Cerebellar nuclear complex (tissue), 1 donor: Measurements from ENCODE around the gene RBM15.
A peak's percentile ranks its signal among the peaks of the same experiment; 100 is the strongest.

ENCODE experiments used
- DNase-seq, 2 experiments: peaks; one replicate each; lab custom pipeline; 2025; lab: John Stamatoyannopoulos, UW

Gene RBM15, protein sequence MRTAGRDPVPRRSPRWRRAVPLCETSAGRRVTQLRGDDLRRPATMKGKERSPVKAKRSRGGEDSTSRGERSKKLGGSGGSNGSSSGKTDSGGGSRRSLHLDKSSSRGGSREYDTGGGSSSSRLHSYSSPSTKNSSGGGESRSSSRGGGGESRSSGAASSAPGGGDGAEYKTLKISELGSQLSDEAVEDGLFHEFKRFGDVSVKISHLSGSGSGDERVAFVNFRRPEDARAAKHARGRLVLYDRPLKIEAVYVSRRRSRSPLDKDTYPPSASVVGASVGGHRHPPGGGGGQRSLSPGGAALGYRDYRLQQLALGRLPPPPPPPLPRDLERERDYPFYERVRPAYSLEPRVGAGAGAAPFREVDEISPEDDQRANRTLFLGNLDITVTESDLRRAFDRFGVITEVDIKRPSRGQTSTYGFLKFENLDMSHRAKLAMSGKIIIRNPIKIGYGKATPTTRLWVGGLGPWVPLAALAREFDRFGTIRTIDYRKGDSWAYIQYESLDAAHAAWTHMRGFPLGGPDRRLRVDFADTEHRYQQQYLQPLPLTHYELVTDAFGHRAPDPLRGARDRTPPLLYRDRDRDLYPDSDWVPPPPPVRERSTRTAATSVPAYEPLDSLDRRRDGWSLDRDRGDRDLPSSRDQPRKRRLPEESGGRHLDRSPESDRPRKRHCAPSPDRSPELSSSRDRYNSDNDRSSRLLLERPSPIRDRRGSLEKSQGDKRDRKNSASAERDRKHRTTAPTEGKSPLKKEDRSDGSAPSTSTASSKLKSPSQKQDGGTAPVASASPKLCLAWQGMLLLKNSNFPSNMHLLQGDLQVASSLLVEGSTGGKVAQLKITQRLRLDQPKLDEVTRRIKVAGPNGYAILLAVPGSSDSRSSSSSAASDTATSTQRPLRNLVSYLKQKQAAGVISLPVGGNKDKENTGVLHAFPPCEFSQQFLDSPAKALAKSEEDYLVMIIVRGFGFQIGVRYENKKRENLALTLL

DNA sequence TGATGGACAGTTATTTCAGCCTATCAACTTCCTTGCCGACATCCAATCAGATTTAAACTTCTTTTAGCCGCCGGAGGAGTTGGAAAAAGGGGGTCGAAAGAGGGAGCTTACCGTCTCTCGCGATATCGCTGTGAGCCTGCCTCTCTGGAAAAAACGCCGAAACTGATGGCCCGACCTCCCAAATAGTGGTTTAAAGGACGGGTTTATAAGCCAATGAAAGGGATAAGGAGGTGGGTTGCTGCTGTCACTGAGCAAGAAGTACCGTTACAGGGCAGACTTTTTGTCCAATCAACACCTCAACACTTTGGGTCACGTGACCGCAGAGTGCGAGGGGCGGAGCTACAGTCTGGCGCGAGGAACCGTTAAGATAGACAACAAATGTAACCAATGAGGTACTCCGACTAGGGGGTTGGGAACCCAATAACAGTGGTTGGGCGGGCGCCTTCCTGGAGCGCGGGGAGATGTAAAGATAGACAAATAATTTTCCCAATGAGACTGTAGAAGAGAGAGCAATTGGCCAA lies at the start of gene RBM15:
TSS of gene RBM15 (plus strand) at position 492 of the 521 bp plus-strand sequence. CDS start at position 521, 29 bp downstream.
- DNase-seq = peak; percentile 99 to 100

DNA sequence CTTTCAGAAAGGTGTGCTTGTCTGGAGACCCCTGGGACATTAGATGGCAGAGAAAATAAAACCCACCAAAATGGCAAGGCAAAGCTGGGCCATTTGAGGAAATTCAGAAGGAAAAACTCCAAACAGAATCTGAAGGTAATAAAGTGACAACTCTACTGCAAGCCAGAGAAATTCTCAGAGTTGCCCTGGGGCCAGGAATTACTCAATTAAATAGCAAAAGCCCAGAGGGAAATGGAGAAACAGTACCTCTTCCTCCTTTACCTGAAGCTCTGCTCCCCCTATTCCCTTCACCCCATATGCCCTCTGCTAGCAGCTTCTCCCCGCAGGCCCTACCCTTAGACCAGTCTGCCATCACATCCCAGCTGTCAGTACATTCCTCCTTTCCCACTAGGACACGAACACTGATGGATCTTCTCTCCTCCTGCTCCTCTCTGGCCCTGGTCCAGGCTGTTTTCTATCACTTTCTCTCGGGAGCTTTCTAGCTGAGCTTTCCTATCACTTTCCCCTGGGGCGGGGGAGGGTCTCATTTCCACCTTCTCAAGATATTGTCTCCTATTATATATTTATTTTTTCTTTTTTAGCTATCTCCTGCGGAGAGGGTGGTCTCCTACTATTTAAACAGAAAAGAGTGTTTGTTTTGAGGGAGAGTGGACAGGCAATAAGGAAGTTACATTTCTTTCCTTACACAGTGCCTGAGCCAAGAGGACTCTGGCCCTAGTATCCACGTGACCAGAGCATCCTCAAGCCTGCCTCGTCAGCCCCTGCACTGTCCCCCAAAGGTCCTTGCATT lies 47.7 kb upstream of the RBM15 start:
- no peak for DNase-seq

DNA sequence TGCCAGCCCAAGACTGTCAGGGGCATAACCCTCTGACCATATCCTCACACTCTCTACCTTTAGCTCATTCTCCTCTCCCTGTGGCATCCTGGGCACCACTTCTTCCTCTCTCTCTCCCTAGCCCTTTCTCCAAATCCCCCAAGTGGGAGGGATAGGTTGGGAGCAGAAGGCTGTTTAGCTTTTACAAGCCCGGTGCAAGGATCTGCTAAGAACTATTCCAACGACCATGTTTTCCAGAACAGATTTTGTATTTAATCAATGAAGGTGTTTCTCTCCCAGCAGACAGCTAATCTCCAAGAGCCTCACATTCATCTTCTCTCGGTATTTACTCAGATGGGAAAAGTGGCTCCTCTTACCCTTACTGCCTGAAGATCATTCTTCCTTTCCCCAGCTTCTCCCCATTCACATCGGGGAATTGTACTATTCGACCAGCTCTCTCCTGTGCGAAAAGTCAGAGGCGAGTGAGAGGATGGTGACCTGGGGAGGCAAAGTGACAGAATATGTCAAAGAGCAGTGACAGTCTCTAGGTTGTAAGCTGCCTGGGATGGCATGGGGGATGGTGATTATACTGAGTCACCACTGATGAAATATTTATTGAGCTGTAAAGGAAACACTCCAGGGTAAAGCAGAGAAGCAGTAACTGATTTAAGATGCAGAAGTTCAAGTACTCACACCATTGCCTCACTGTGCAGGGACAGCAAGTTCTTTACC lies 47.0 kb upstream of the RBM15 start:
- no peak for DNase-seq

DNA sequence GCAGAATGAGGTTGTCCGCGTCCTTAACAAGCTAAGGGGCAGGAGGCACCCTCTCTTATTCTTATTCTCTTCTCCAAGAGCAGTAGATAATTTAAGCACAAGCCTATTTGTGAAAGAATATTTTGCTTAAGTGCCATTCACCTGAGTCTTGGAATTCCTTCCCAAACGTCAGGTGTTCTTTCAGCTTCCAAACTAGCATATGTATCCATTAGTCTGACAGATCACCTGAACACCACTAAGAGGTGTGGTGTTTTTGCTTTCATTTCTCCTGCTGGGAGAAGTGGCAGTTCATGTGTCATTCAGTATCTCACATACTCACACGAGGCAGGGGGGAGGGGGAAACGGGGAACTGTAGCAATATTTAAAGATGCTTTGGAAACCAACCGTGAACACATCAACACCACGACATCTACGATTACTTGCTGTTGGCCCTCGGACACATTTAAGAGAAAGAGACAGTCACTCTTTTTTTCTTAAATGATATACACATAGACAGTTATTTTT lies 45.5 kb upstream of the RBM15 start:
- no peak for DNase-seq

DNA sequence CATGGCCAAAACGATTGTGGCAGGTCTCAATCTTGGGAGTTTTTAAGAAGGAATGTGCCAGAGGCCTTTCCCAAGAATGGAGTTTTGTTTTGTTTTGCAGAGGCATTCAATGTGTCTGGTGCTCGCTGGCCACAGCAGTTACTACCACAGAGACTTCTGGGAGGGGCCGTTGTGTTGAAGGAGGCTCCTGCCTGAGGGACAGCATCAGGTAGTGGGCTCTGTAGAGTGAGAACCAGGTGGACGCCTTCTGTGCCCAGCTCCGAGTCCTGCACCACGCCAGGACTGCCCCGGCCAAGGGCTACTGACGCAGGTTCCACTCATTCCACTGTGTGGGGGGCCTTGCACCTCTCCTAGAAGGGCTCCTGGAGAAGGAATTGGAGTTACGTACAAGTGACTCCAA lies 44.9 kb upstream of the RBM15 start:
- DNase-seq = no peak

DNA sequence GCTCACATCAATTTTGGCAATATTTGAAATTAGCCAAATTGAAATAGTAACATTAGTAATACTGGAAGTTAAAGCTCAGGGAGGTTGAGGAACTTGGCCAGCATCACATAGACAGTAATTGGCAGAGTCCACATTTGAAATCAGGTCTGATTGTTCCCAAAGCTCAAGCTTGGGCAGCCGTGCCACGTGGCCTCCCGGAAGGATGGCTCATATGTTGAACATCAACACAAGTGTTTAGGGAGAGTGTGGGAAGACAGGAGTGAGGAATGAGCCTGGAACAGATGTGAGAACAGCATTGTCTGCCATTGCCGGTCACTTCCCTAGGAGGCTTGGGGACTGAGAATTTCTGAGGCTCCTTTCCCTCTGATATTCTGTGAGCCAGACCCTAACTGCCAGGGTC lies 40.2 kb upstream of the RBM15 start:
- no peak for DNase-seq

DNA sequence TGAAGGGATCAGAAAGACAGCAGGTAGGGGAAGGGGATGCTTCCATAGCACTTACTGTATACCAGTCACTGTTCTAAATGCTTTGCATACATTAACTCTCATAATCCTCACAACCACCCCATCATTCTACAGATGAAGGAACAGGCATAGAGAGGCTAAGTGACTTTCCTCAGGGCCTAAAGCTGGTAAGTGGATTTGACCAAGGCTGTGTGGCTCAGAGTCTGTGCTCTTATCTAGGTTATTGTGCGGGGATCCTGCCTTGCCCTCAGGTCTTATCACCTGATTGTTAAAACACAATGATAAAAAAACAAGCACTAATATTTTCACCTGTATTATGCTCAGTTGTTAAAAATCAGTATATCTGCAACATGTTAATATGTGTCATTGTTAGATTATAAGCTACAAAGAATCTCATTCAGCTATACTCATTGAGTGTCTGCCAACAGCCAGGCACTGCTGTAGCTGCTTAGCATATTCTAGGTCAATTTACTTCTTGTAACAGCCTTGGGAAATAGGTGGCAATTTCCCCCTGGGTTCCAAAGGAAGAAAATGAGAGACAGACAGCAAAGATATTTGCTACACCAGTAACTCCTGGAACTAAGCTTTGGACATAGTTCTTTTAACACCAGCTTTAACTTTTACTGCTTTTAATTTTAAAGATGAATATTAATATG lies 38.6 kb upstream of the RBM15 start:
- DNase-seq = no peak

DNA sequence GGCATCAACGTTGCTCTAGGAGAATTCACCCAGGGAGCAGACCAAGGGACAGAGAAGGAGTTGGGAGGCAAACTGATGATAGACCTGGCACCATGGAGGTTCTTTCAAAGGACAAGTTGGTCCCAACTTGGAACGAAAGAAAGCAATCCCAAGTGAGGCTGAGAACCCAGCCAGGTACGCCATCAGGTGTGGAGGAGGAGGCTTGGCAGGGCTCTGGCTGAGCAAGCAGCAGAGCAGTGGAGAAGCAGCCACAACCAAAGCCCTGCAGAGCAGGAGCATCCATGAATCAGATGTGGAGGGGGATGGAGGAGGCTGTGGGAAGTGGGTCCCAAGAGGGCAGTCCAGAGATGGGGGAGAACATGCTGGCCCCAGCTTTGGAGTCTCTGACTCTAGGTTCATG lies 36.3 kb upstream of the RBM15 start:
- DNase-seq = no peak

DNA sequence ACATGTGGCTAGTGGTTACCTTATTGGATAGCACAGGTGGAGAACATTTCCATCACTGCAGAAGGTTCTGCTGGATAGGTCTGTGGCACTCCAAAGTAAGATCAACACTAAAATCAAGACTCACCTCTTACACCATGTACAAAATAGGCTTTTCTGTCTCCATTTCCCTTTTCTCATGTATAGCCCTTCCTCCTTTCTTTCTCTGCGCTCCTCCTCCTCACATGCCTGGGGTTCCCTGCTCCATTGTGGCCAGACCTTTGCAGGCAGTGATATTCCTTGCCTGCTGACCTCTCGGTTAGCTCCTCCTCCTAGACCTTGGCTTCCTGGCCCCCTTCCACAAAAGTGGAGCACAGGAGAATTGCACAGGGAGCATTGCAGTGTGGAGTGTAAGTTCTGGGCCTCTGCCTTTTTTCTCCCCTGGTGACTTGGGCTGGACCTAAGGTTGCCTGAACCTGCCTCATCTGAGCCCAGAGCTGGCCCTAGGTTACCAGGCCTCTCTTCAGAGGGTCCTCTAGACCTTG lies 33.2 kb upstream of the RBM15 start:
- no peak for DNase-seq

DNA sequence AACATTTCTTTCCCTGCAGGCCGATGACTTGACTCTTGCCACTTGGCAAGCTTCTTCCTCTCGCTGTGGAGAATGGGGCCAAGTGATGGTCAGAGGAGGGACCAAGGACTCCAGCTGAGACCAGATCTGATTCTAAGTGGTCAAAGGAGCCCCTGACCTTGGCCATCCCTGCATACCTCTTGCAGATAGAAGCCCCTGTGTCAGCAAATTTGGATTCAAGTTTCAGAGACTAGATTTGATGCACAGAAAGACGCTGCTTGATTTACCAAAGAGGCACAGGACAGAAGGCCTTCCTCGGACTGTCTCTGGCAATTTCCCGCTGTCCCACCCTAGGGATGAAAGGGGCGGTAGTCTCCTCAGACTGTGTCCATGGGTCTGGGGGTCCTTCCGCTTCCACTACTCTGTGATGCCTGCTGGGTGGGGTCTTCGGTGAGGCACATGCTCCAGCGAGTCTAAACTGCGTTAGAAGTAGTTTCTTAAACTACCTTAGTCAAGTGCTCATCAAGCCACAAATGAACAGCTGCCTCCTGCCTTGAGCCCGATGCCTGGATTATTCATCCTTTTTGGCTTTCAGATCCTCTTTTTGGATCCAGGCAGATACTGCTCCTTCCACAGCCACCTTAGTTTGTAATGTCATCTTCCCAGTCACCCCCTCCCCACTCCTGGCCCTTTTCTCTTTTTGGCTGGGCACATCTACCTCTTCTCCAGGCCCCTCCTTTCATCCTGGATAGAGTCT lies 31.8 kb upstream of the RBM15 start:
- DNase-seq = no peak

DNA sequence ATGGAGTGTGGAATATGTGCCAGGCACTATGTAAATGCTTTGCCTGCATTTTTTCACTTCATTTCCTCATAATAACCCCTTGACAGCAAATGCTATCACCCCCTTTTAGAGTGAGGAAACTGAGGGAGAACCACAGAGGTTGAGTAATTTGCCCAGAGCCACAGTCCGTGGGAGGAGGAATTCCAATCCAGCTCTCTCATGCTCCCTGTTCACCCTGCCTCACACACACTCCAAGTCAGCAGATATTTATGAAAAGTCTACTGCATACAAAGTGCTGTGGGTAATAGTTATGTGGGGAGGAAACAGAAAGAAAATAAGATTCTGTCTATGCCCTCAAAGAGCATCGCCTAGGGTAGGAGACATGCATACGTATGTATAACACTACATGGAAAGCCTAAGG lies 30.9 kb upstream of the RBM15 start:
- DNase-seq = no peak

DNA sequence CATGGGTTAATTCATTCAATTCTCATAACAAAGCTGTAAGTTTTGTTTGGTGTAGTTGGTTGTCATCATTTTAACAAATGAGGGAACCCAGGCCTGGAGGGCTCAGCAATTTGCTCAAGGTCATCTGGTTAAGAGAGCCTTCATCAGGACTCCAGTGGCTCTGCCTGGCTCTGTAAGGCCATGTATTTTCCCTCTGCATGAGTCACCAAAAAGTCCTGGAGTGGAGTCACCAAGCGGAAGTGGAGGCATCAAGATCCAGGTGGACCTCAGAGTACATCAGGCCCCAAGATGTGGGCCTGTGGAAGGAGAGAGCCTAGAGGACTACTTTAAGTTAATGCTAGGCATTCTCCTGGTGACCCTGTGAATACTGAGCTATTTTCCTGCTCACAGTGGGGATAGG lies 30.0 kb upstream of the RBM15 start:
- no peak for DNase-seq

DNA sequence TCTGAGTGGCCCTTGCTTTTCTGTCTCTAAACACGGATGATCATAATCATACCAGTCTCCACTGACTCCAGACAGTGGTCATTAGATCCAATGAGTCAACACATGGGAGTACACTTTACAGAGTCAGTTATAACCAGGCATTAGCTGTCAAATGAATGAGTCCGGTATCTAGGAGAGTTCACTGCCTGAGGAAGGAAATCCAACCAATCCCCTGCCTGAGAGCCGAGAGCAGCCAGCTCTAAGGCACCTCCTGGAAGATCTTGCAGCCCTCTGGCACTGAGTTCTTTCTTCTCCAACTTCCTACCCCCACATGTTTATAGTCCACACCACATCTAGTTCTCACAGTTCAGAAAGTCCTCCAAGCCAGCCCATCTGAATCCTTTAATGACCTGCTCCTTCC lies 29.4 kb upstream of the RBM15 start:
- DNase-seq = no peak

DNA sequence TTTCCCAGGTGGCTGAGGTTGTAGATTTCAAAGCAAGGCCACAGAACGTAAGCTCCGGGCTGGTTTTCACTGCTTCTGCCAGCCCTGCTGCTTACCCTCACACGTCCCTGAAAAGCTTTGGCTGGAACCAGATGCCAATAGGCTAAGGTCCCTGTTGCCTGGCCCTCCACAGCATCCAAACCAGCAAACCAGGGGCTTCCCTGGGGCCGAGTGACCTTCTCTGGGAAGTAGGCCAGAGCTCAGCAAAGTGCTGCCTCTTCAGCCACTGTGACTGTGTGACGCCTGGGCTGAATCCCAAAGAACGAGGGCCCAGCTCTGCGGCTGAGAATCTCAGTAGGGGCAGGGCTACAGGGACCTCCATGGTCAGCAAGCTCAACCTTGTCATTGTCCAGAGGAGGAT lies 28.9 kb upstream of the RBM15 start:
- DNase-seq = no peak

DNA sequence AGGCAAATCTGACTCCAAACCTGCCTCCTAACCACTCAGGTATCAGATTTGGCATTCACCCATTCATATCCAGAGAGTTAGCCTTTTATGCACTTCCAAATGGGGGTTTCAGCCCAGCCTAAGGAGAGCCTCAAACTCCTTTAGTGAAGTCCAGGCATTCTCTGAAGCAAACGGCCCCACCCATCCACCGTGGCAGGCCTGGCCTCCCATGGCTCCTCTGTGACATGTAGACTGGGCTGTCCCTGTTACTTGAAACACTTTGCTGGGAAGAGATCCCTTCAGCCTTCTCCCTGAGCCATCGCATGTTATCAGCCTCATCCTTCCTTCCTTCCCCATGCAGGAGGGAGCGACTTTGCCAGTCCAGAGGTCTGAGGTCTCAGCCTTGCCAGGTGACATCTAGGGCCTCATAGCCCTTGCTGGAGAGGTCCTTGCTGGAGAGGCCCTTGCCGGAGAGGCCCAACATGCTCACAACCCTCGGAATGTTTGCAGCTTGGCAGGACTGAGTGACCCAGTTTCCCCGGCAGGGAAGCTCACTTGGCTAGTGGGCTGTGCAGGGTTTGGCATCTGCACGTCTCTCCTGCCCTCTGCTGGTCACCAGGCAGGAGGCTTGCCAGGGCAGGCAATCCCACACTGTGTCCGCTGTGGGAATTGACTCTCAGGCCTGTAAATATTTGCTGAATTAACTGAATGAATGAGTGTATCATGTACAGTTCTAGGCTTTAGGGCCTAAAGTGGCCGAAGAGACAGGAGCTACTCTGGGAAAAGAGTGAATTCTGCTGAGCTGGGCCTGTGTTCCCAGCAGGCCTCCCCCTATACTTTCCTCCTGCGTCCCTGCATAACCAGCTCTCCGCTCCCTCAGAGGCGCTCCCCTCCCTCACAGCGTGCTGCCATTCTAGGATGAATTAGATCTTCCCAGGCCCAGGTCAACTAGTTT lies 26.7 kb upstream of the RBM15 start:
- DNase-seq = peak; percentile 48 to 91

DNA sequence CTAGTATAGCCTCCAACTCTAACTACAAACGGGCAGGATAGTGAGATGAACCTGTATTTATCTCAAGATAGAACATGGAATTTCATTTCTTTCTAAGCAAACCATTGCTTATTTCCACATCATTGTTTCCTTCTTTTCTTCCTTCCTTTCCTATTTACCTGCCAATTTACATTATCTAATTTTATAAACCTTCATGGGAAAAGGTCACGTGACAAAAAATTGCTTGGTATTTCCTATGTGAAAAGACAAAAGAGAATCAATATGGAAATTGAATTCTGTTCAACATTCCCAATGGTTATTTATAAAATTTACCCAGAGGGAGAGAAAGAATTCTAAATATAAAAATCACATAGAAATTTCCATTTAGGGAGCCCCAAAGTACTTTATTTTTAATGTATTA lies 22.4 kb upstream of the RBM15 start:
- DNase-seq = no peak

DNA sequence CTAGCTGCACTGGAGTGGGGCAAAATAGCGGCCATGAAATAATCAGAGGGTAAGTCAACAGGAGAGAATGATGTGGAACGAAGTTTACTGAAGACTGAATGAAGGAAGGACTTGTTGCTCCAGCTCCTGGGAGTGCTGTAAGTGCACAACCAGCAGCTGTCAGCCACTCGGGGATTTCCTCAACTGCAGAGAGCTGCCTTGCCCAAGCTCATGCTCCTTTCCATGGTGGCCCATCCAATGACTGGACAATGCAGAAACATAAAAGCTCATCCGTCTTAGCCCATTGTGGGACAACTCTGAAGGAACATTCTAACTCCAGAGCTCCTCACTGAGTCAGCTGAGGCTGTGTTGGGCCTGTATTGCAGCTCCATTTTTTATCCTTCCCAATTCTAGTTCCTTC lies 21.1 kb upstream of the RBM15 start:
- DNase-seq = no peak
